ENCODE measurements around the gene SOX5.
"Not testable (repeated sequence)": the region's sequence is repeated elsewhere in the genome, so short reads cannot be mapped to it uniquely, and the experiment has no call there.

SOX5 gene

DNA sequence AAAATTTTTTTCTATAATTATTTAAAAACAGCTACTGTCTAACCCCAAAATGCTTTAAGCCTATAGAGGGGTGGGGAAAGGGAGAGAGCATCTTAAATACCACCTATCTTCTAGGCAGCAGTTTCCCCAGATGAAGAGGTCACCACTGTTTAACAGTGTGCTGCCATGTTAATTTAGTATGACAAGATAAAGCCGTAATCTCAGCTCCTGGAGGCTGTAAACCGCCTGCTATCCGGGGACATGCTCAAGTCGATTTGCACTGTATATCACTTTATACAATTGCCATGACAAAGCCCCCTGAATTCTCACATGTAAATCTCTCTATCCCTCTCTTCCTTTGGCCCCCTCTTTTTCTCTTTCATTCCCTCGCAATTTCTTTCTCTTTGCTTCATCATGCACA, 68.5 kb downstream of the SOX5 start:
- TF ChIP-seq, protein P1, sequence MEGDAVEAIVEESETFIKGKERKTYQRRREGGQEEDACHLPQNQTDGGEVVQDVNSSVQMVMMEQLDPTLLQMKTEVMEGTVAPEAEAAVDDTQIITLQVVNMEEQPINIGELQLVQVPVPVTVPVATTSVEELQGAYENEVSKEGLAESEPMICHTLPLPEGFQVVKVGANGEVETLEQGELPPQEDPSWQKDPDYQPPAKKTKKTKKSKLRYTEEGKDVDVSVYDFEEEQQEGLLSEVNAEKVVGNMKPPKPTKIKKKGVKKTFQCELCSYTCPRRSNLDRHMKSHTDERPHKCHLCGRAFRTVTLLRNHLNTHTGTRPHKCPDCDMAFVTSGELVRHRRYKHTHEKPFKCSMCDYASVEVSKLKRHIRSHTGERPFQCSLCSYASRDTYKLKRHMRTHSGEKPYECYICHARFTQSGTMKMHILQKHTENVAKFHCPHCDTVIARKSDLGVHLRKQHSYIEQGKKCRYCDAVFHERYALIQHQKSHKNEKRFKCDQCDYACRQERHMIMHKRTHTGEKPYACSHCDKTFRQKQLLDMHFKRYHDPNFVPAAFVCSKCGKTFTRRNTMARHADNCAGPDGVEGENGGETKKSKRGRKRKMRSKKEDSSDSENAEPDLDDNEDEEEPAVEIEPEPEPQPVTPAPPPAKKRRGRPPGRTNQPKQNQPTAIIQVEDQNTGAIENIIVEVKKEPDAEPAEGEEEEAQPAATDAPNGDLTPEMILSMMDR (IDR thresholded peaks at IDR 0.05; ENCODE audit: low read length, missing control alignments) = no peak
- no peak for DNase-seq (ENCODE audit: low read depth)
- H3K4me3 ChIP-seq (replicated peaks; ENCODE audit: low read depth, low read length) = no peak overlapping the region

DNA sequence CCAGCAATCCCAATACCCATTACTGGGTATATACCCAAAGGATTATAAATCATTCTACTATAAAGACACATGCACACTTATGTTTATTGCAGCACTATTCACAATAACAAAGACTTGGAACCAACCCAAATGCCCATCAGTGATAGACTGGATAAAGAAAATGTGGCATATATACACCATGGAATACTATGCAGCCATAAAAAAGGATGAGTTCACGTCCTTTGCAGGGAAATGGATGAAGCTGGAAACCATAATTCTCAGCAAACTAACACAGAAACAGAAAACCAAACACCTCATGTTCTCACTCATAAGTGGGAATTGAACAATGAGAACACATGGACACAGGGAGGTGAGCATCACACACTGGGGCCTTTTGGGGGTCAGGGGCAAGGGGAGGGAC, 72.9 kb downstream of the SOX5 start:
- H3K4me3 ChIP-seq (replicated peaks; ENCODE audit: low read depth, low read length); DNase-seq (ENCODE audit: low read depth): not testable (repeated sequence)

DNA sequence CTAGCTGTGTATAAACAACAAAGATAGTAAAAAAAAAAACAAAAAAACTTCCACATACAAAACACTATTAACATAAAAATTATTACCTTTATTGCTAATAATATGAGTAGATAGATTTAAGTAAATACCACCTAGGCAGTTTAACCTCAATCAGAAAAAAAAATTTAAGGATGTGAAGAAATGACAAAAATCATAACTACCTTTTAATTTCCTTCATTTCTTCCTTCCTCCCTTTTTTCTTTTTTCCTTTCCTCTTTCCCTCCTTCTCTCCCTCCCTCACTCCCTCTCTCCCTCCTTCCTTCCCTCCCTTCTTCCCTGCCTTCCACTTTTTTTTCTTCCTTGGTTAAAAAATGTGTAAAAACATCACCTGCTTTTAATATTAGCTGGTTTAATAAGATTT, 81.7 kb downstream of the SOX5 start:
- H3K4me3 ChIP-seq (replicated peaks; ENCODE audit: low read depth, low read length) = no peak overlapping the region
- TF ChIP-seq, protein P1 (IDR thresholded peaks at IDR 0.05; ENCODE audit: low read length, missing control alignments) = no peak
- DNase-seq (ENCODE audit: low read depth) = no peak

DNA sequence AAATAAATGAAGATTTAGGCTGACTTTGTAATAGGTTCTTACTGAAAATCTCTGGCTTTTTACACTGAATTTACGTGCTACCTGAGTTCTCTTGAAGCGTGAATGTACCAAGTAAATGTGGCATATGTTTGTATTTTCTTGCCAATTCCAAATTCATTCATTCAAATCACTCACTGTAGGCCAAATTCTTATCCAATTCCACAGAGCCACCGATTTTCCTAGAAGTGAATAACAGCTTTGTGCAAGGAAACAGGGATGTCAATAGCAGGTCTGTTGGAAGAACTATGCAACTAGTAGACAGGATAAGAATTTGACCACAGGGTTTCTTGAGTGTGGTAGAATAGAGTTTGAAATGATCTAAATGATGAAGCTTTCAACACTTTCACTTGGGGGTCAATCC, 86.8 kb downstream of the SOX5 start:
- no peak overlapping the region for H3K4me3 ChIP-seq (replicated peaks; ENCODE audit: low read depth, low read length)
- TF ChIP-seq, protein P1 (IDR thresholded peaks at IDR 0.05; ENCODE audit: low read length, missing control alignments) = no peak
- no peak for DNase-seq (ENCODE audit: low read depth)

DNA sequence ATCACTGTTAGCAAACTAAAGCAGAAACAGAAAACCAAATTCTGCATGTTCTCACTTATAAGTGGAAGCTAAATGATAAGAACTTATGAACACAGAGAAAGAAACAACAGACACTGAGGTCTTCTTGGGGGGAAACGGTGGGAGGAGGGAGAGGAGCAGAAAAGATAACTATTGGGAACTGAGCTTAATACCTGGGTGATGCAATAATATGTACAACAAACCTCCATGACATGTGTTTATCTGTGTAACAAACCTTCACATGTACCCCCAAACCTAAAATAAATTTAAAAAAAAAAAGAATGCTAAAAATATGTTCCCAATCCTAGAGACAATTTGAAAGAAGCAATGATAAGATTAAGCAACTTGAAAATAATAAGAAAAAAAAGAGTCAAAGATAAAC, 89.5 kb downstream of the SOX5 start:
- H3K4me3 ChIP-seq (replicated peaks; ENCODE audit: low read depth, low read length) = no peak overlapping the region
- TF ChIP-seq, protein P1 (IDR thresholded peaks at IDR 0.05; ENCODE audit: low read length, missing control alignments) = no peak
- no peak for DNase-seq (ENCODE audit: low read depth)

DNA sequence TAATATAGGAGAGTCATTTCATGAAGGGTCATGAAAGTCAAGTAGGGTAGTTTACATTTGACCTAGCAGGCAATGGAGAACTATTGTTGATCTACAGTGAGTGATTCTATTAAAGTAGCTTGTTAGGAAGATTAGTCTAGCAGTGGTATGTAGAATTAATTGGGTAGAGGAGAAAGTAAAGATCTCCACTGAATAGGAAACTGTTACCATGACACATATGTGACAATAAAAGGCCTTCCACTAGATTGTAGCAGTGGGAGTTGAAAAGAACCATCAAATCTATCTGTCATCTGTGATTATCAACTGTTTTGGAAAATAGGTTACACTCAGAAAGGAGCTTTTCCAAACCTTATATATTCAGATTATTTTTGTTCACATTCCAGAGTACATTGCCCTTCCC, 92.3 kb downstream of the SOX5 start:
- DNase-seq (ENCODE audit: low read depth) = no peak
- no peak overlapping the region for H3K4me3 ChIP-seq (replicated peaks; ENCODE audit: low read depth, low read length)
- TF ChIP-seq, protein P1 (IDR thresholded peaks at IDR 0.05; ENCODE audit: low read length, missing control alignments) = no peak

DNA sequence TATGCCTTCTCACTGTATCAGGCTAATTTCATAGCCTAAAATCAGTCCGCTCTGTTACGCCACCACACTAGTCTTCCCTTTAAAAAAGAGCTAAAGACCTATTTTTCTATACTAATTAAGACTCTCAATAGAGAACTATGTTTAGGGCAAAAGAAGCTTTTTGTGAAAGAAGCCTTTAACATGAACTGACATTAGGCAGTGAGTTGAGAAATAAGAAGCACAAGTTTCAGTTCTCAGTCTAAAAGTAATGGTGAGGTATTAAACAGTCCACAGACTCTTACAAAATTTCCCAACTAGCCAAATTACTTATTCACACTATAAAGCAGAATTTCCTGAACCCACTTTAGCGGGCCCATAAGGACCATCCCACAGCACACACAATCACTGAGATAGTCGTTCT, 93.7 kb downstream of the SOX5 start:
- no peak overlapping the region for H3K4me3 ChIP-seq (replicated peaks; ENCODE audit: low read depth, low read length)
- no peak for DNase-seq (ENCODE audit: low read depth)
- TF ChIP-seq, protein P1 (IDR thresholded peaks at IDR 0.05; ENCODE audit: low read length, missing control alignments) = no peak

DNA sequence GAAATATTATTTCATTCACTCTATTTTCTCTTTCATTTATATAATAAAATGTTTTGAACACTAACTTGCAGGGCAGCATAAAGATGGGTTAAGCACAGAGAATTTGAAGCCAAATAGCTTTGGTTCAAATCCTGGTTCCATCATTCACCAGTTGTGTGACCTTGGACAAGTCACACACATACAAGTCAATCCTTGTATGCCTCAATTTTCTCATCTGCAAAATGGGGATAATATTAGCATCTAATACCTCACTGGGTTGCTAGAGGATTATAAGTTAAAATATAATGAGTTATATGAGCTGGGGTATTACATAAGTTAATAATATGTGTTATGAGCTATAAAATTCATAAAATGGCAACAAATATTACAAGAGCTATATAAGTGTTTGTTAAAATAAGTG, 94.9 kb downstream of the SOX5 start:
- no peak overlapping the region for H3K4me3 ChIP-seq (replicated peaks; ENCODE audit: low read depth, low read length)
- TF ChIP-seq, protein P1 (IDR thresholded peaks at IDR 0.05; ENCODE audit: low read length, missing control alignments) = no peak
- DNase-seq (ENCODE audit: low read depth) = no peak
